Smooth muscle cell of trachea (primary cell): Measurements from ENCODE around the gene PCDH19. TPM values are rescaled to one million over a fixed set of nuclear protein-coding genes. Genes with fewer than 3 reads are reported as not detected.

ENCODE experiments used
- total RNA-seq: library from RNA; depleted of rRNA; stranded (reverse); fragments of >200 nt; gene quantifications from 2 replicates; pipeline ENCODE4 v1.2.1, GENCODE V29; 2014

Gene PCDH19, protein sequence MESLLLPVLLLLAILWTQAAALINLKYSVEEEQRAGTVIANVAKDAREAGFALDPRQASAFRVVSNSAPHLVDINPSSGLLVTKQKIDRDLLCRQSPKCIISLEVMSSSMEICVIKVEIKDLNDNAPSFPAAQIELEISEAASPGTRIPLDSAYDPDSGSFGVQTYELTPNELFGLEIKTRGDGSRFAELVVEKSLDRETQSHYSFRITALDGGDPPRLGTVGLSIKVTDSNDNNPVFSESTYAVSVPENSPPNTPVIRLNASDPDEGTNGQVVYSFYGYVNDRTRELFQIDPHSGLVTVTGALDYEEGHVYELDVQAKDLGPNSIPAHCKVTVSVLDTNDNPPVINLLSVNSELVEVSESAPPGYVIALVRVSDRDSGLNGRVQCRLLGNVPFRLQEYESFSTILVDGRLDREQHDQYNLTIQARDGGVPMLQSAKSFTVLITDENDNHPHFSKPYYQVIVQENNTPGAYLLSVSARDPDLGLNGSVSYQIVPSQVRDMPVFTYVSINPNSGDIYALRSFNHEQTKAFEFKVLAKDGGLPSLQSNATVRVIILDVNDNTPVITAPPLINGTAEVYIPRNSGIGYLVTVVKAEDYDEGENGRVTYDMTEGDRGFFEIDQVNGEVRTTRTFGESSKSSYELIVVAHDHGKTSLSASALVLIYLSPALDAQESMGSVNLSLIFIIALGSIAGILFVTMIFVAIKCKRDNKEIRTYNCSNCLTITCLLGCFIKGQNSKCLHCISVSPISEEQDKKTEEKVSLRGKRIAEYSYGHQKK (N-terminal part only)
- under 0.01 TPM in 2 replicates for total RNA-seq

DNA sequence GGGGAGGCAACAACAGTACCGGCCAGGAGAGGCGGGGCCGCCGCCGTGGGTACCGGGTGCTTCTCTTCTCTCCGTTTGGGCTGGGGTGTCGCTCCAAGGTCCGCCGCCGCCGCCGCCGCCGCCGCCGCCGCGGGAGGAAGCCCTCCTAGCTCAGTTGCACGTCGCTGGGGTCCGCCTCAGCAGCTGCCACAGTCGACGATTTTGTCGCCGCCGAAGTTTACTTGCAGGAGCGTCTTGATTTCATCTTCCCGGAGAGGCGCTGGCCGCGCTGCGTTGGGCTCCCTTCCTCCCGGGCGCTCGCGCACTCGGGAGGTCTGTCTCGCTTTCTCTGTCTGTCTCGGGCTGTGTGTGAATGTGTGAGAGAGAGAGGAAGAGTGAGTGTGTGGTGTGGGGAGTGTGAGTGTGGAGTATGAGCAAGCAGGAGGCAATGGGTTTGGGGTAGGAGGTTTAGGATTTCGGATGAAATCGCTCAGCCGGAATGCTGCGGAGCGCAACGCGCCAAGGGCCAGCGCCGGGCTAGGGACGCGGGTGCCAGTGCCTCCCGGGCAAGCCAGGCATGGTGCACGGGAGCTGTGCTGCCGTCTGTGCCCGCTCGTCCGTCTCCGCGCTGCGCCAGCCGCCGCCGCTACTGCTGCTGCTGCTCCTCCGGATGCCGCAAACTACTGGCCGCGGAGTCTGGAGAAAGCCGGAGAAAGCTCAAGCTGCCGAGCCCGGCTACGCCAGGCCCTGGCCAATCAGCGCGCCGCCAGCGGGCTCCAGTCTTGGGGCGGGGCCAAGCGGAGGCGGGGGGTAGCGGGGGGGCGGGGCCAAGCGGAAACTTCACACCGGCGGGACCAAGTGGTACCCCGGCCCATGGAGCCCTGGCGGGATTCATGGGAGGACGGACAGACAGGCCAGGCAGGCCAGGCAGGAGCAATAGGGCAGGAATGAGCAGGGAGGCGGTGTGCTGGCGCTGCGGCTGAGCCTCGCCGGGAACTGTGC, at the start of gene PCDH19:
TSS of gene PCDH19 (minus strand) at position 664 of the 981 bp plus-strand sequence. CDS start 1,676 bp downstream, outside the sequence.

Other genes starting within 250 kb of the PCDH19 start
- gene TNMD, start 174.7 kb upstream of the PCDH19 start, total RNA-seq: not detected in 2 replicates
- 28.4 and 34.1 TPM in 2 replicates for gene TSPAN6, start 226.5 kb upstream of the PCDH19 start, total RNA-seq
- gene SRPX2, start 233.9 kb upstream of the PCDH19 start, total RNA-seq: 37.7 and 65.0 TPM in 2 replicates